ENCODE results near the gene UBXN1. TPM values are rescaled to one million over a fixed set of nuclear protein-coding genes. Genes with fewer than 3 reads are reported as not detected.

The UBXN1 gene
- total RNA-seq, 4 donors from 2014 or later = 162 to 185 (median 174) TPM

GRCh38 chr11:62719302-62719978, 40.6 kb upstream of the UBXN1 start:
- Histone ChIP-seq H3K27me3 (no peaks in the 10 kb centered on the region), H3K36me3 (peaks cover 32 to 98% of the 10 kb centered on the region in 2 donors), H3K4me3 (no peak overlapping the region), H3K4me1 (peaks cover 0 to 45% (median 10%) of the 10 kb centered on the region in 3 donors), H3K9me3 (no peaks in the 10 kb centered on the region), H3K27ac (peak overlapping the region in 1 of 4 donors; percentile 9)
- 67 to 83% methylated on average over 1 to 2 of the region's 2 CpGs for WGBS, 2 donors (ENCODE audit: low coverage in 1 of 2)
- TF ChIP-seq EP300 (IDR thresholded peaks at IDR 0.05) (no peak), POLR2AphosphoS5 (IDR thresholded peaks at IDR 0.05) (no peak), POLR2A (IDR thresholded peaks at IDR 0.05) (no peak), CTCF (IDR thresholded peaks at IDR 0.05) (no peak)
- ATAC-seq = no peak

- no peak for ATAC-seq
- WGBS, 2 donors (ENCODE audit: low coverage in 1 of 2) = 76 to 85% methylated on average over 11 of the region's 11 CpGs
Observed at GRCh38 chr11:62716816-62717215, 37.9 kb upstream of the UBXN1 start.

GRCh38 chr11:62716206-62716605, 37.3 kb upstream of the UBXN1 start:
- WGBS, 2 donors (ENCODE audit: low coverage in 1 of 2) = 82 to 84% methylated on average over 5 of the region's 5 CpGs
- no peak for ATAC-seq
- Histone ChIP-seq H3K36me3 (peaks cover 21 to 100% of the 10 kb centered on the region in 2 donors), H3K9me3 (no peaks in the 10 kb centered on the region), H3K4me1 (peaks cover 0 to 30% (median 0%) of the 10 kb centered on the region in 3 donors), H3K27ac (no peak overlapping the region), H3K4me3 (no peak overlapping the region), H3K27me3 (no peaks in the 10 kb centered on the region)
- no peak for TF ChIP-seq CTCF (IDR thresholded peaks at IDR 0.05)
- no peak for TF ChIP-seq EP300 (IDR thresholded peaks at IDR 0.05)
- no peak for TF ChIP-seq POLR2A (IDR thresholded peaks at IDR 0.05)
- no peak for TF ChIP-seq POLR2AphosphoS5 (IDR thresholded peaks at IDR 0.05)

More at GRCh38 chr11:62716816-62717215, 37.9 kb upstream of the UBXN1 start:
- Histone ChIP-seq H3K27me3 (no peaks in the 10 kb centered on the region), H3K36me3 (peaks cover 27 to 100% of the 10 kb centered on the region in 2 donors), H3K27ac (no peak overlapping the region), H3K4me3 (no peak overlapping the region), H3K4me1 (peaks cover 0 to 31% (median 0%) of the 10 kb centered on the region in 3 donors), H3K9me3 (no peaks in the 10 kb centered on the region)
- TF ChIP-seq CTCF (IDR thresholded peaks at IDR 0.05) (no peak), EP300 (IDR thresholded peaks at IDR 0.05) (no peak), POLR2AphosphoS5 (IDR thresholded peaks at IDR 0.05) (no peak)

GRCh38 chr11:62715150-62716130, 36.6 kb upstream of the UBXN1 start:
- Histone ChIP-seq H3K36me3 (peaks cover 19 to 100% of the 10 kb centered on the region in 2 donors), H3K4me1 (peaks cover 0 to 33% (median 2%) of the 10 kb centered on the region in 3 donors), H3K27me3 (no peaks in the 10 kb centered on the region), H3K4me3 (no peak overlapping the region), H3K9me3 (no peaks in the 10 kb centered on the region), H3K27ac (peak overlapping the region in 1 of 4 donors; percentile 22)
- TF ChIP-seq CTCF (IDR thresholded peaks at IDR 0.05) (no peak), EP300 (IDR thresholded peaks at IDR 0.05) (no peak), POLR2AphosphoS5 (IDR thresholded peaks at IDR 0.05) (no peak), POLR2A (IDR thresholded peaks at IDR 0.05) (no peak)
- WGBS, 2 donors (ENCODE audit: low coverage in 1 of 2) = 74 to 83% methylated on average over 12 to 15 of the region's 24 CpGs
- ATAC-seq = no peak
